ENCODE measurements around the gene CST5.

The CST5 gene, protein sequence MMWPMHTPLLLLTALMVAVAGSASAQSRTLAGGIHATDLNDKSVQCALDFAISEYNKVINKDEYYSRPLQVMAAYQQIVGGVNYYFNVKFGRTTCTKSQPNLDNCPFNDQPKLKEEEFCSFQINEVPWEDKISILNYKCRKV

GRCh38 chr20:23879328-23879798, at the start of gene CST5:
Gene CST5, minus strand, starts transcription at chr20:23879748. Its CDS starts 72 bp downstream, at chr20:23879676.
- ChIA-PET CTCF (no interaction called here), POLR2A (no interaction called here)
- no peak for DNase-seq (ENCODE audit: extremely low spot score)
- no peak for TF ChIP-seq L3MBTL2 (conservative IDR thresholded peaks at IDR 0.05)
- TF ChIP-seq BHLHE40 (IDR thresholded peaks at IDR 0.05; ENCODE audit: borderline replicate concordance): no peak
- no peak for TF ChIP-seq FOXK2 (IDR thresholded peaks at IDR 0.05)

GRCh38 chr20:23928788-23929187, 49.2 kb upstream of the CST5 start:
- CTCF ChIA-PET: no interaction called here
- no peak for DNase-seq (ENCODE audit: extremely low spot score)
- POLR2A ChIA-PET: no interaction called here
- TF ChIP-seq FOXK2 (IDR thresholded peaks at IDR 0.05): no peak
- TF ChIP-seq FOXA1 (IDR thresholded peaks at IDR 0.05): no peak
- no peak for TF ChIP-seq CTBP1 (IDR thresholded peaks at IDR 0.05; ENCODE audit: borderline replicate concordance)
- TF ChIP-seq SUZ12 (IDR thresholded peaks at IDR 0.05): no peak
- TF ChIP-seq HDGF (IDR thresholded peaks at IDR 0.05; ENCODE audit: borderline replicate concordance): no peak
- TF ChIP-seq SP1 (IDR thresholded peaks at IDR 0.05): no peak
- TF ChIP-seq FOXM1 (IDR thresholded peaks at IDR 0.05; ENCODE audit: borderline replicate concordance): no peak
- TF ChIP-seq LEF1 (IDR thresholded peaks at IDR 0.05; ENCODE audit: borderline replicate concordance): no peak
- no peak for TF ChIP-seq TARDBP (IDR thresholded peaks at IDR 0.05)
- TF ChIP-seq PKNOX1 (IDR thresholded peaks at IDR 0.05): no peak
- no peak for TF ChIP-seq ARNT (IDR thresholded peaks at IDR 0.05)
- TF ChIP-seq L3MBTL2 (conservative IDR thresholded peaks at IDR 0.05): no peak

DNA sequence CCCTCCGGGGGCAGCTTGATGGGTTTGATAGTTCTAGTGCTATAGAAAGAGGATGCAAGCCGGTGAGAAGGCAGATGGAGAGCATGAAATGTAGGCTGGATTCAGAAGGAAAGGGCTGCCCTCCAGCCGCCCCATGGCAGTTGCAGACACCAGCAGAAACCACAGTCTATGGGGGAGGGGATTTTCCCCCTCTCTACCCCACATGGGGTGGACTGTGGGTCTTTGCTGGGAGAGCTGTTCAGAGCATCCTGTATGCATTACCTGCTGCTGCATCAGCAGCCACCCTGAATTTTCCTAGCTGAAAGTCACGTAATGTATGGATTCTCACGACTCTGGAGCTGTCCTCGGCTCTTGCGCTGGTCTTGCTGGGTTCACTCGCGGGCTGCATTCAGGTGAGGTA, 48.8 kb upstream of the CST5 start:
- ChIA-PET CTCF (no interaction called here), POLR2A (no interaction called here)
- TF ChIP-seq FOXM1 (IDR thresholded peaks at IDR 0.05; ENCODE audit: borderline replicate concordance): no peak
- TF ChIP-seq NFRKB (IDR thresholded peaks at IDR 0.05): no peak
- no peak for TF ChIP-seq ARNT (IDR thresholded peaks at IDR 0.05)
- no peak for TF ChIP-seq HDGF (IDR thresholded peaks at IDR 0.05; ENCODE audit: borderline replicate concordance)
- no peak for TF ChIP-seq L3MBTL2 (conservative IDR thresholded peaks at IDR 0.05)
- TF ChIP-seq PKNOX1 (IDR thresholded peaks at IDR 0.05): no peak
- TF ChIP-seq TARDBP (IDR thresholded peaks at IDR 0.05): no peak
- no peak for DNase-seq (ENCODE audit: extremely low spot score)

- no peak for DNase-seq (ENCODE audit: extremely low spot score)
- ChIA-PET POLR2A (no interaction called here), CTCF (no interaction called here)
- TF ChIP-seq ELF4 (IDR thresholded peaks at IDR 0.05) (no peak), L3MBTL2 (conservative IDR thresholded peaks at IDR 0.05) (no peak)
These were observed 47.7 kb upstream of the CST5 start for GRCh38 chr20:23926944-23927872.

DNA sequence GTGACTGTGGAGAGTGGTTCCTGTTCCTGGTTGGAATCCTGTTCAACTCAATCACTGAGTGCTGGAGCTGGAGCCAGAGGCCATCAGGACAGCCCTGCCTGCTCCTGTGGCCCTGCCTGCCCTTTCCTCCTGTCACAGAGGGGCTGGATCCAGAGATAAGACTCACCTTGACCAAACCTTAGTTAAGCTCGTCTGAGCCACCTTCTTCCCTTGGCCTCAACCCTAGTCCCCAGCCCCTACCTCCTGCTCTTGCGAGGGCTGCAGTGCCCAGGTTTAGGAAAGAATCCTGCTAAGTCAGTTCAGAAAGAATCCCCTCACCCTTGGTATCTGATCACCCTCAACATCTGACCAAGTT, 47.0 kb upstream of the CST5 start:
- TF ChIP-seq CTBP1 (IDR thresholded peaks at IDR 0.05; ENCODE audit: borderline replicate concordance): no peak
- ChIA-PET CTCF (no interaction called here), POLR2A (no interaction called here)
- no peak for DNase-seq (ENCODE audit: extremely low spot score)

- TF ChIP-seq FOXK2 (IDR thresholded peaks at IDR 0.05) (no peak), HDGF (IDR thresholded peaks at IDR 0.05; ENCODE audit: borderline replicate concordance) (no peak), TARDBP (IDR thresholded peaks at IDR 0.05) (no peak)
- POLR2A ChIA-PET: no interaction called here
- no peak for DNase-seq (ENCODE audit: extremely low spot score)
- CTCF ChIA-PET: no interaction called here
These were observed 46.4 kb upstream of the CST5 start for GRCh38 chr20:23925789-23926525.

GRCh38 chr20:23924751-23925150, 45.2 kb upstream of the CST5 start:
- CTCF ChIA-PET: no interaction called here
- POLR2A ChIA-PET: no interaction called here
- no peak for DNase-seq (ENCODE audit: extremely low spot score)
- no peak for TF ChIP-seq PKNOX1 (IDR thresholded peaks at IDR 0.05)
- TF ChIP-seq ZNF384 (IDR thresholded peaks at IDR 0.05): no peak
- no peak for TF ChIP-seq ELF4 (IDR thresholded peaks at IDR 0.05)
- no peak for TF ChIP-seq CTBP1 (IDR thresholded peaks at IDR 0.05; ENCODE audit: borderline replicate concordance)
- TF ChIP-seq ARNT (IDR thresholded peaks at IDR 0.05): no peak
- TF ChIP-seq FOXA1 (IDR thresholded peaks at IDR 0.05): no peak

All from HEK293T (cell line).